Measurements from ENCODE around the gene SPON1.
"Not testable (repeated sequence)": the region's sequence is repeated elsewhere in the genome, so short reads cannot be mapped to it uniquely, and the experiment has no call there.

Gene SPON1

DNA sequence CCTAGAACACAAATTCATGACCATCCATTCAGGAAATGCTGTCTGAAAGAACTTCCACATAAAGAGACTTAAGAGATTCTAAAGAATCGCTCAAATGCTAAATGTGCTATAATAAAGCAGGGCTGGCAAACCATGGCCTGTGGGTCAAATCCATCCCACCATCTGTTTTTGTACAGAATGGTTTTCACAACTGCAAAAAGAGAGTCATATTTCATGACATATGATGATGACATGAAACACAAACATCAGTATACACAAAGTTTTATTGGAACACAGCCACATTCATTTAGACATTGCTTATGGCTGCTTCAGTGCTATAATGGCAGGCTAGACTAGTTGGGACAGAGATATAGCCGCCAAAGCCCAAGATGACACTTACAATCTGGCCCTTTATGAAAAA, 311.4 kb downstream of the SPON1 start:
- no peak for DNase-seq (ENCODE audit: extremely low read depth, insufficient read length)
- H3K27me3 ChIP-seq (replicated peaks; ENCODE audit: control insufficient read depth, insufficient read depth, low read length): no peaks in the 10 kb centered on the region
- no peak overlapping the region for H3K4me3 ChIP-seq (replicated peaks; ENCODE audit: low read depth, low read length)
- H3K36me3 ChIP-seq (ENCODE audit: control insufficient read depth, insufficient read depth, low read length): no peaks in the 10 kb centered on the region; the same call in 1 of the 2 replicates
- TF ChIP-seq, protein P1, sequence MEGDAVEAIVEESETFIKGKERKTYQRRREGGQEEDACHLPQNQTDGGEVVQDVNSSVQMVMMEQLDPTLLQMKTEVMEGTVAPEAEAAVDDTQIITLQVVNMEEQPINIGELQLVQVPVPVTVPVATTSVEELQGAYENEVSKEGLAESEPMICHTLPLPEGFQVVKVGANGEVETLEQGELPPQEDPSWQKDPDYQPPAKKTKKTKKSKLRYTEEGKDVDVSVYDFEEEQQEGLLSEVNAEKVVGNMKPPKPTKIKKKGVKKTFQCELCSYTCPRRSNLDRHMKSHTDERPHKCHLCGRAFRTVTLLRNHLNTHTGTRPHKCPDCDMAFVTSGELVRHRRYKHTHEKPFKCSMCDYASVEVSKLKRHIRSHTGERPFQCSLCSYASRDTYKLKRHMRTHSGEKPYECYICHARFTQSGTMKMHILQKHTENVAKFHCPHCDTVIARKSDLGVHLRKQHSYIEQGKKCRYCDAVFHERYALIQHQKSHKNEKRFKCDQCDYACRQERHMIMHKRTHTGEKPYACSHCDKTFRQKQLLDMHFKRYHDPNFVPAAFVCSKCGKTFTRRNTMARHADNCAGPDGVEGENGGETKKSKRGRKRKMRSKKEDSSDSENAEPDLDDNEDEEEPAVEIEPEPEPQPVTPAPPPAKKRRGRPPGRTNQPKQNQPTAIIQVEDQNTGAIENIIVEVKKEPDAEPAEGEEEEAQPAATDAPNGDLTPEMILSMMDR (IDR thresholded peaks at IDR 0.05; ENCODE audit: insufficient read depth, low read length, poor library complexity, severe bottlenecking): no peak

DNA sequence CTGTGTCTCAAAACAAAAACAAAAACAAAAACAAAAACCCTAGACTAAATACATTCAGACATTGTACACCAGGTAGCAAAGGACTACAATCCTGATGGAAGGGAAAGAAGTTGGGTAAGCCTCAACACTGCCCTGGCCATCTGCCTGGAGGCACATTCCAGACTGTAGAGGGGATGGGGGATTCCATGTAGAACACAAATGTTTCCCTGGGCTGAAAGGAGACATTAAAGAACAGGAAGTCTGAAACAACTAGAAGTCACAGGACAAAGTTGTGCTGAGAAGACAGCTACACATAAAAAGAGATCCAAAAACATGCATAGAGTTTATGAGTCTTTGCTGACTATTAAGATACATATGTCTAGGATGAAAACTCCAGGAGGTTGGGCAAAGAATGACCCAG, 312.6 kb downstream of the SPON1 start:
- DNase-seq (ENCODE audit: extremely low read depth, insufficient read length): no peak
- H3K4me3 ChIP-seq (replicated peaks; ENCODE audit: low read depth, low read length): no peak overlapping the region

DNA sequence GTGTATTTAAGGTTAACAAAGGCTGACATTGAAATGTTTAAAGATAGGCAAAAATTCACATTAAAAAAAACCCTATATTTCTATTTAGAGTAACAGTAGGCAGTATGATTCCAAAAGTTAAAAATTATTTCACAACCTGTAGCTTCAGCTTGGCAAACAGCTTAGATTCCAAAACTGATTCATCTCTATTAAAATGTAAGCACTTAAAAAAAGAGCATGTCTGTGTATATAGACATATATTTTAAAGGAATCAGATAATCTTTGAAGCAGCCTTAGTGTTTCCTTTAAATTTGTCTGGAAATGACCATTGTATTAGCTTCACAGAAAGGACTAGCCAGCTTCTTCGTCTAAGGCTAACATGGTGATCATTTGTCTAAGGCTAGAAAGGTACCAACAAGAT, 316.3 kb downstream of the SPON1 start:
- H3K27me3 ChIP-seq (replicated peaks; ENCODE audit: control insufficient read depth, insufficient read depth, low read length); DNase-seq (ENCODE audit: extremely low read depth, insufficient read length); H3K36me3 ChIP-seq (ENCODE audit: control insufficient read depth, insufficient read depth, low read length); H3K4me3 ChIP-seq (replicated peaks; ENCODE audit: low read depth, low read length): not testable (repeated sequence)

More for the DNA sequence above, 312.6 kb downstream of the SPON1 start:
- H3K27me3 ChIP-seq (replicated peaks; ENCODE audit: control insufficient read depth, insufficient read depth, low read length): no peaks in the 10 kb centered on the region
- TF ChIP-seq, protein P1 (IDR thresholded peaks at IDR 0.05; ENCODE audit: insufficient read depth, low read length, poor library complexity, severe bottlenecking): no peak
- H3K36me3 ChIP-seq (ENCODE audit: control insufficient read depth, insufficient read depth, low read length): no peaks in the 10 kb centered on the region; the same call in 1 of the 2 replicates

DNA sequence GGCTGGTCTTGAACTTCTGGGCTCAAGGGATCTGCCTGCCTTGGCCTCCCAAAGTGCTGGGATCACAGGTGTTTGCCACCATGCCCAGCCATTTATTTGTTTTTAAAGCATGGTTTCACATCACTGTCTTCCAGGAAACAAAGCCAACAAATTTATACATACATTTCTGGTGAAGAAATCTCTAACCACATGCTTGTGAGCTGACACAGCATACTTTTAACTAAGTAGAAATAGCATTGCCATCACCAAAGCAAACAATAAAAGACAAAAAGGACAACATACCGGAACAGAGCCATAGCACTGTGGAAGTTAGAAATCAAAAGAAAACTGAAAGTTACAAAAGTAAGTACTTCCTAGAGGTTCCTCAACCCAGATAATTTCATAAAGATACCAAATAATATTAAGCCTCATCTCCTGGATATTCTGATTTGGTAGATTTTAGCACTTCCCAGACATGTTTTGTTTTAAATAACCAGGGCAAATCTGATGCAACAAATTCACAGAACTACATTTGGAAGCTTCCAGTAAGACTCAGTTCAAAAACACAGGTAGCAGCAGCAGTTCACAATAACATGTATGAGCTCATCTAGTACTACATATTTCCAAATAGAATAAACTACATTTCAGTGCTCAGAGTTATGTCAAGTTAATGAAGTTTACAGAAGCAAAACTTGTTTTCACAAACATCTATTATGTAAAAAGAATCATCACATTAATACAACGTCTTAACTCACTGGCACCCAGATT, 325.8 kb downstream of the SPON1 start:
- TF ChIP-seq, protein P1 (IDR thresholded peaks at IDR 0.05; ENCODE audit: insufficient read depth, low read length, poor library complexity, severe bottlenecking): no peak
- no peak overlapping the region for H3K4me3 ChIP-seq (replicated peaks; ENCODE audit: low read depth, low read length)
- H3K36me3 ChIP-seq (ENCODE audit: control insufficient read depth, insufficient read depth, low read length): peaks cover 2% of the 10 kb centered on the region
- no peak for DNase-seq (ENCODE audit: extremely low read depth, insufficient read length)
- H3K27me3 ChIP-seq (replicated peaks; ENCODE audit: control insufficient read depth, insufficient read depth, low read length): no peaks in the 10 kb centered on the region

- peaks cover 2% of the 10 kb centered on the region for H3K36me3 ChIP-seq (ENCODE audit: control insufficient read depth, insufficient read depth, low read length)
- H3K27me3 ChIP-seq (replicated peaks; ENCODE audit: control insufficient read depth, insufficient read depth, low read length): no peaks in the 10 kb centered on the region
- H3K4me3 ChIP-seq (replicated peaks; ENCODE audit: low read depth, low read length): no peak overlapping the region
- no peak for DNase-seq (ENCODE audit: extremely low read depth, insufficient read length)
- TF ChIP-seq, protein P1 (IDR thresholded peaks at IDR 0.05; ENCODE audit: insufficient read depth, low read length, poor library complexity, severe bottlenecking): no peak
Observed at GRCh38 chr11:14290422-14290821, 327.9 kb downstream of the SPON1 start.

DNA sequence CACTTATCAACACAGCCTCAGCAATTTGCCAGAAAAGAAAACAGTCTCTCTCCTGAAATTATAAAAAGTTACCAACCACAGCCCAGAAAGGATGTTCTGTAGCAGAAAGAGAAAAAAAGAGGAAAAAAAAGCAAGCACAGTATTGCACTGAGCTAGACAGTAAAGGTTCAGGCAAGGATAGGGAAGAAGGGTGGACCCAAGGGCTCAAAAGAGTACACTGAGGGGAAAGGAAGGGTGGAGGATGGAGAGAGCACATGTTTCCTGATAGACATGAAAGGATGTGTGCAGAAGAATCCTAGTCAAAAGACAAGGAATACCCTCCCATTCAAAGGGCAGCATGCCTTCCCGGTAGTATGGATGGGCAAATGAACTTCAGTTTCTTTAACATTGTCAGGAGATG, 337.4 kb downstream of the SPON1 start:
- Histone ChIP-seq H3K27me3 (replicated peaks; ENCODE audit: control insufficient read depth, insufficient read depth, low read length) (no peaks in the 10 kb centered on the region), H3K36me3 (ENCODE audit: control insufficient read depth, insufficient read depth, low read length) (no peaks in the 10 kb centered on the region), H3K4me3 (replicated peaks; ENCODE audit: low read depth, low read length) (no peak overlapping the region)
- DNase-seq (ENCODE audit: extremely low read depth, insufficient read length): no peak
- TF ChIP-seq, protein P1 (IDR thresholded peaks at IDR 0.05; ENCODE audit: insufficient read depth, low read length, poor library complexity, severe bottlenecking): no peak

Data from GM06990 (cell line).